Mucosa of descending colon (tissue), 3 donors: ENCODE measurements around the gene SEPTIN12. TPM values are rescaled to one million over a fixed set of nuclear protein-coding genes. Genes with fewer than 3 reads are reported as not detected.

Experiments
- ATAC-seq: fragments of 200-7000 bp; cut with Tn5 transposase; one replicate; pipeline ENCODE4 v1.9.1; 2020; ENCODE audit warnings: mild to moderate bottlenecking, moderate library complexity
- DNase-seq, 3 donors: peaks; one replicate each; pipeline ENCODE4 v3.0.0-alpha.2; 2020
- H3K36me3 ChIP-seq: fragments of 200-600 bp; one replicate; pipeline ENCODE4 v1.8.0; 2021; ENCODE audit warnings: low read depth, mild to moderate bottlenecking
- H3K4me1 ChIP-seq: fragments of 200-600 bp; one replicate; pipeline ENCODE4 v1.8.0; 2021; ENCODE audit warnings: low read depth, mild to moderate bottlenecking
- H3K4me3 ChIP-seq: fragments of 200-600 bp; one replicate; pipeline ENCODE4 v1.8.0; 2021; ENCODE audit warnings: mild to moderate bottlenecking
- H3K9me3 ChIP-seq: fragments of 200-600 bp; one replicate; pipeline ENCODE4 v1.8.0; 2021; ENCODE audit warnings: mild to moderate bottlenecking
- intact Hi-C, 2 donors: fragments of 100-400 bp; cut with DNase I in 1 of 2; cut with micrococcal nuclease in 1 of 2; formaldehyde crosslinking; loops; one replicate each; pipeline versions ENCODE4 v1.11.0 to v1.11.1; 2022; cut with DNase I, micrococcal nuclease
- total RNA-seq, 3 donors: library from RNA; stranded (reverse); fragmentation: NEBNext Ultra II Directional in 2 of 3; extraction: Animal tissue kit (Norgen Biotek cat#: 25700) in 2 of 3; gene quantifications; one replicate each; pipeline versions ENCODE4 v1.2.1 to v1.2.4, GENCODE V29; 2021 to 2023
- TF ChIP-seq, protein P1 (sequence below): fragments of 200-600 bp; IDR thresholded peaks from one replicate; pipeline ENCODE4 v1.8.0; 2022; ENCODE audit warnings: antibody characterized with exemption, mild to moderate bottlenecking
- donor health status: DM: no; HTN: no; CAD: no; lungs with moderate emphysema.
- donor health status: DM: no; HTN: no; CAD: no.
- donor health status: DM: no; HTN: yes; CAD: no.

The SEPTIN12 gene
- total RNA-seq, 3 donors from 2014 or later = 1.1 TPM; not detected in 2

GRCh38 chr16:4795181-4795827 is 7.2 kb upstream of the SEPTIN12 start, which contains the start of gene SMIM22:
Gene SMIM22, plus strand, starts transcription at chr16:4795369. Its CDS starts 366 bp downstream, at chr16:4795735.
- TF ChIP-seq, protein P1, sequence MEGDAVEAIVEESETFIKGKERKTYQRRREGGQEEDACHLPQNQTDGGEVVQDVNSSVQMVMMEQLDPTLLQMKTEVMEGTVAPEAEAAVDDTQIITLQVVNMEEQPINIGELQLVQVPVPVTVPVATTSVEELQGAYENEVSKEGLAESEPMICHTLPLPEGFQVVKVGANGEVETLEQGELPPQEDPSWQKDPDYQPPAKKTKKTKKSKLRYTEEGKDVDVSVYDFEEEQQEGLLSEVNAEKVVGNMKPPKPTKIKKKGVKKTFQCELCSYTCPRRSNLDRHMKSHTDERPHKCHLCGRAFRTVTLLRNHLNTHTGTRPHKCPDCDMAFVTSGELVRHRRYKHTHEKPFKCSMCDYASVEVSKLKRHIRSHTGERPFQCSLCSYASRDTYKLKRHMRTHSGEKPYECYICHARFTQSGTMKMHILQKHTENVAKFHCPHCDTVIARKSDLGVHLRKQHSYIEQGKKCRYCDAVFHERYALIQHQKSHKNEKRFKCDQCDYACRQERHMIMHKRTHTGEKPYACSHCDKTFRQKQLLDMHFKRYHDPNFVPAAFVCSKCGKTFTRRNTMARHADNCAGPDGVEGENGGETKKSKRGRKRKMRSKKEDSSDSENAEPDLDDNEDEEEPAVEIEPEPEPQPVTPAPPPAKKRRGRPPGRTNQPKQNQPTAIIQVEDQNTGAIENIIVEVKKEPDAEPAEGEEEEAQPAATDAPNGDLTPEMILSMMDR = no peak
- no peaks in the 10 kb centered on the region for H3K36me3 ChIP-seq
- H3K4me1 ChIP-seq = peaks cover 14% of the 10 kb centered on the region
- H3K9me3 ChIP-seq = no peaks in the 10 kb centered on the region
- peak; percentile 90 for ATAC-seq
- peak within 1 kb of the TSS; percentile 24 for H3K4me3 ChIP-seq
- intact Hi-C loops = no loop called here
- peak; percentile 86 to 88 (median 86) for DNase-seq

DNA sequence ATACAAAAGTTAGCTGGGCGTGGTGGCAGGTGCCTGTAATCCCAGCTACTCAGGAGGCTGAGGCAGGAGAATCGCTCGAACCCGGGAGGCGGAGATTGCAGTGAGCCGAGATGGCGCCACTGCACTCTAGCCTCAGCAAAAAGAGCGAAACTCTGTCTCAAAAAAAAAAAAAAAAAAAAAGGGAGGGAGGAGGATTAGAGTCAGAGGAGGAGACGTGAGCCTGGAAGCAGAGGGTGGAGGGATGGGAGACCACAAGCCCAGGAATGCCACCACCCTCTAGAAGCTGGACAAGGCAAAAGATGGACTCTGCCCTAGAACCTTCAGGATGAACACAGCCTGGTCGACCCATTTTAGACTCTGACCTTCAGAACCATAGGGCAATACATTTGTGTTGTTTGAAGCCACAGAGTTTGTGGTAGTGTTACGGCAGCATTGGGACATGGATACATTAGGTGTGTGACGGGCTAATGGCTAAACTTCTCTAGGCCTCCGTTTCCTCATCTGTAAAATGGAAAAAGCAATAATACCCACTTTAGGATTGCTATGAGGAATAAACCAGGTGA is 4.9 kb upstream of the SEPTIN12 start:
- ATAC-seq (no peak), DNase-seq (no peak)
- H3K4me3 ChIP-seq = no peak overlapping the region
- H3K4me1 ChIP-seq = peaks cover 8% of the 10 kb centered on the region
- TF ChIP-seq, protein P1 = no peak
- H3K9me3 ChIP-seq = no peaks in the 10 kb centered on the region
- H3K36me3 ChIP-seq = no peaks in the 10 kb centered on the region
- intact Hi-C loops = no loop called here

GRCh38 chr16:4790871-4791270 is 2.7 kb upstream of the SEPTIN12 start:
- no peak for ATAC-seq
- Histone ChIP-seq H3K4me3 (no peak overlapping the region), H3K9me3 (no peaks in the 10 kb centered on the region), H3K4me1 (no peaks in the 10 kb centered on the region), H3K36me3 (no peaks in the 10 kb centered on the region)
- DNase-seq = no peak
- TF ChIP-seq, protein P1 = no peak
- intact Hi-C loops = no loop called here

DNA sequence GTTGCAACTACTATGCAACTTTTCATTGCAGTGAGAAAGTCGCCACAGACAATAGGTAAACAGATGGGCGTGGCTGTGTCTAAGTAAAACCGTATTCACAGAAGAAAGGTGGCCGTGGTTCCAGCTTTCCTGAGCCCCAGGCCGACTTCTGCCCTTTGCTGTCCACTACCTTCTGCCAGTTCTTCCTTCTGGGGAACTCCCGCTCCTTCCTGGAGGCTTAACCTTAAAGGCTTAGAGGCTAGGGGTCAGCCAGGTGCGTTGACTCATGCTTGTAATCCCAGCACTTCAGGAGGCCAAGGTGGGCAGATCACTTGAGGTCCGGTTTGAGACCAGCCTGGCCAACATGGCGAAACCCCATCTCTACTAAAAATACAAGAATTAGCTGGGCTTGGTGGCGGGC is 2.1 kb upstream of the SEPTIN12 start:
- no peak overlapping the region for H3K4me3 ChIP-seq
- DNase-seq (no peak), ATAC-seq (peak; percentile 5)
- TF ChIP-seq, protein P1 = no peak
- intact Hi-C loops = no loop called here
- H3K4me1 ChIP-seq = no peaks in the 10 kb centered on the region
- H3K36me3 ChIP-seq = no peaks in the 10 kb centered on the region
- no peaks in the 10 kb centered on the region for H3K9me3 ChIP-seq

GRCh38 chr16:4788910-4789309 is 765 bp upstream of the SEPTIN12 start:
- Histone ChIP-seq H3K36me3 (no peaks in the 10 kb centered on the region), H3K9me3 (no peaks in the 10 kb centered on the region), H3K4me1 (no peaks in the 10 kb centered on the region), H3K4me3 (no peak overlapping the region)
- TF ChIP-seq, protein P1 = no peak
- ATAC-seq (no peak), DNase-seq (no peak)
- intact Hi-C loops = no loop called here
